T-helper 22 cell (primary cell): ENCODE measurements around the gene SHISA6.

ENCODE experiments used
- DNase-seq: peaks from one replicate; pipeline ENCODE4 v3.0.0-alpha.2; 2020; ENCODE audit warnings: low read depth

The SHISA6 gene

GRCh38 chr17:11598274-11599221, 357.5 kb downstream of the SHISA6 start, which contains the start of gene DNAH9:
Gene DNAH9 (plus strand): TSS chr17:11598470. CDS start chr17:11598499, 29 bp downstream.
- no peak for DNase-seq

- no peak for DNase-seq
Measured at GRCh38 chr17:11601661-11602060, 360.6 kb downstream of the SHISA6 start.

GRCh38 chr17:11608396-11608795, 367.4 kb downstream of the SHISA6 start:
- DNase-seq = no peak

- DNase-seq = no peak
Measured at GRCh38 chr17:11610999-11611566, 370.1 kb downstream of the SHISA6 start.

GRCh38 chr17:11612956-11613355, 371.9 kb downstream of the SHISA6 start:
- no peak for DNase-seq
